GM12892 (cell line): ENCODE data around the gene TPSB2.
"Not testable (repeated sequence)": the region's sequence is repeated elsewhere in the genome, so short reads cannot be mapped to it uniquely, and the experiment has no call there.

Experiments
- POLR2A ChIP-seq: IDR thresholded peaks from 2 replicates; pipeline ENCODE4 v1.6.1; 2011; ENCODE audit warnings: low read depth, low read length, control low read depth
- POLR2AphosphoS5 ChIP-seq: IDR thresholded peaks from 2 replicates; pipeline ENCODE4 v1.6.1; 2011; ENCODE audit warnings: low read depth, low read length, control low read depth

DNA sequence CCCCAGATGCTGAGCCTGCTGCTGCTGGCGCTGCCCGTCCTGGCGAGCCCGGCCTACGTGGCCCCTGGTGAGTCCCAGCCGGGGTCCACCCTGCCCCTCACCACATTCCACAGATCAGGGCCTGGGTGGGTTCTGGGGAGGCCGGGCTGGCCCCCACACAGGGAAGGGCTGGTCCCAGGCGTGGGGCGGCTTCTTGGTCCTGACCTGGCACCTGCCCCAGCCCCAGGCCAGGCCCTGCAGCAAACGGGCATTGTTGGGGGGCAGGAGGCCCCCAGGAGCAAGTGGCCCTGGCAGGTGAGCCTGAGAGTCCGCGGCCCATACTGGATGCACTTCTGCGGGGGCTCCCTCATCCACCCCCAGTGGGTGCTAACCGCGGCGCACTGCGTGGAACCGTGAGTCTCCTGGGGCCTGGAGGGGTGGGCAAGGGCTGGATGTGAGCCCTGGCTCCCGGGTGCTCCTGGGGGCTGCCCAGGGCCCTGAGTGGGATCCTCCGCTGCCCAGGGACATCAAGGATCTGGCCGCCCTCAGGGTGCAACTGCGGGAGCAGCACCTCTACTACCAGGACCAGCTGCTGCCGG lies 26.4 kb upstream of the TPSB2 start:
- not testable (repeated sequence) for TF ChIP-seq POLR2A, POLR2AphosphoS5
